Hippocampal formation (tissue), 2 donors: ENCODE results near the gene NEK4.

ENCODE experiments used
- DNase-seq, 2 donors: peaks; one replicate each; lab custom pipeline; 2025; lab: John Stamatoyannopoulos, UW

NEK4 gene

DNA sequence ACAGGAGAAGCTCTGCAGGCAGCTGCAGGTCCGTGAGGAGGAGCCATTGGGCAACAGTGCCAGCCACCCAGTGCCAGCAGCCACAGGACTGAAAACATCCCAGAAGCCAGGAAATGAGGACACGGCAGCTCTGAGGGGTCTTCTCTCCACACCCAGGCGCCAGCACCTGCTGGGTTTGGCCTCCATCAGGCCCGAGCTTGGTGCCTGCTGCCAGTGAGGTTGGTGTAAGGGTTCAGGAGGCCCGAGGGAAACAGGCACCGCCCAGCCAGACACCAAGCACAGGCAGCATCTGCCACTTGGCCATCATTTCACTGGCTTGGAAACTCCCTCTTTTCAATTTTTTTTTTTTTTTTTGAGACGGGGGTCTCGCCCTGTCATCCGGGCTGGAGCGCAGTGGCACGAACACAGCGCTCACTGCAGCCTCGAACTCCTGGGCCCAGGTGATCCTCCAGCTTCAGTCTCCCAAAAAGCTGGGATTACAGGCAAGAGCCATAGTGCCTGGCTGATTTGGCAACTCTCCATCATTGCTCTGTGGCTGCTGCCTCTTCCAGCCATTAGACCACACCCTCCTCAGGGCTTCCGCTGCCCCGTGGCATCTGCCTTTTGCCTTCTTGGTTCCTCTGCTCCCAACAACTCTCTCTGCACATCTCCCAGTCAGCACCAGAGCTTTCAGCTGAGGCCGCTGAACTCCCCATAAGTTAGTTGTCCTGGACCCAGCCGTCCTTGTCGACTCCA is 22.4 kb upstream of the NEK4 start:
- no peak for DNase-seq

DNA sequence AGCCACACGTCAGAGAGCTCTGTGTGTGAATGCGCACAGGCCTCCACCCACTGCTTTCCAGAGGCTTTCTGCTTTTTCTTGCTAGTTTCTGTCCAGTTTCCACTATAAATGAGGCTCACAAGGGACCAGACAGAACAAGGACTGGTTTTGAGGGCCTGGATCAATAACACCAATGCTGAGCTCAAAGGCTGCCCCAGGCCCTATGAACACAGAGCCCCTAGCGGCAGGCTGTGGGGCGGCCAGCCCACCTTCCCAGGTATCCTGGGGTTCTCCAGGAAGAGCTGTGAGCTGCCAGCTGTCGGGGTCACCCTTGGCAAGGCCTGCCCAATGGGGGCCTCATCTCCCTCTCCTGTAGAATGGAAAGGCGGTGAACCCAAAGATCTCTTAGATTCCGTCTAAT is 21.7 kb upstream of the NEK4 start:
- DNase-seq, result no peak

DNA sequence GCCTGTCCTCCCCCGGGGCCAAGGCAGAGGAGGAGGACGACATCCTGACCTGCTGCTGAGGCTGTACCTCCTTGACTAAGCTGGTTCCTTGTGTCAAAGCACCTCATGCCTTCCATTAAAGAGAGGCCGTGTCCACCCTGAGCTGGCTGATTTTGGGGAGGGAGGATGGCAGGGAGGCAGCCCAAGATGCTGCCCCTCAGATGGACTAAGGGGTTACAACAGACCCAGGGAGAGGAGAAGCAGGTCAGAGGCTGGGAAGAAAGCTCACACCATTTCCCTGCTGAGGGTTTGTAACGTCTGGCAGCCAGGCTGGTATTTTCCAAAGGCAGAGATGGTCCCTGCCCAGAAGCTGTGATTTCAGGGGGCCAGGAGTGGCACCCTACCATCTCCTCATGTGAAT is 21.2 kb upstream of the NEK4 start:
- no peak for DNase-seq

DNA sequence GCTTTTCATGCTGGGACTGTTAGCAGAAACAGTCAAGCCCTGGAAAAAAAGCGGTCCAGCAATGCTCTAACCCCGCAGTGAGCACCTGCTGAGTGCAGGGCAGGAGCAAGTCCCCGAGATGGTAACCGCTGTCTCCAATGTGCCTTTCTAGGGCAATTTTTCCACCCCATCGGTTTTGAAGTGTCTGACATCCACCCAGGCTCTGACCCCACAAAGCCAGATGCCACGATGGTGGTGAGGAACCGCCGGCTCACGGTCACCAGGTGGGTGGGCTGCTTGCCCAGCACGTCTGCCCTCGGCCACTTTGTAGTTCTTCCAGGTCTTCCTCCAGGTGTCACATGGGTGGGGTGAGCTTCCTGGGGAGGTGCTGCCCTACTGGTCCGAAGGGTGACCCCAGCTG is 20.6 kb upstream of the NEK4 start:
- no peak for DNase-seq

DNA sequence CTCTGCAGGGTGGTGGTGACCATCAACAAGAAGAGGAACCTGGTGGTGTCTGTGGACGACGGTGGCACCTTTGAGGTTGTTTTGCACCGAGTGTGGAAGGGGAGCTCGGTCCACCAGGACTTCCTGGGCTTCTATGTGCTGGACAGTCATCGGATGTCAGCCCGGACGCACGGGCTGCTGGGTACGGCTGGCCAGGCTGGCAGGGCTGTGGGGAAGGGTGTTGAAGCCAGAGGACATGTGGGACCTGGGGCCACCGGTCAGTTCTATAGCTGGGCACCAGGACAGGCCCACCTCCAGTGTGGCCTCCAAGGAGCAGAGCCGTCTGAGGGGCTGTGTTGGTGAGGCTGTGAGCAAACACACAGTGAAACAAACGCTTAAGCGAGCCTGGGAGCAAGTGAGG is 20.0 kb upstream of the NEK4 start:
- no peak for DNase-seq

DNA sequence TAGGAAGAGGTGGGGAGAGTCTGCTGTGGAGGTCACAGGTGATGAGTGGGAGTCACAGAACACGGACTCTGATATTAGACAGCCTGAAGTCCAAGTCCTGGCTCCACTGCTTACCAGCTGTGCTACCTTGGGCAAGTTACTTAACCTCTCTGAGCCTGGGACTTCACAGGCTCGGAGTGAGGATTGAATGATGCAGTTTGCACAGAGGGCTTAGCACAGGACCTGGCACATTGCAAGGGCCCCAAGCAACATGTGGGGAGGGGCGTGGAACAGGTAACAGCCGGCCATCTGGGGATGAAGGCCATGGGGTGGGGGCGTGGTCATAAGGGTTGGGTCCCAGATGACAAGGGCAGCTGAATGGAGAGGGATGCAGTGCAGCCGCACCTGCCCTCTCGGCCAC is 19.6 kb upstream of the NEK4 start:
- no peak for DNase-seq

DNA sequence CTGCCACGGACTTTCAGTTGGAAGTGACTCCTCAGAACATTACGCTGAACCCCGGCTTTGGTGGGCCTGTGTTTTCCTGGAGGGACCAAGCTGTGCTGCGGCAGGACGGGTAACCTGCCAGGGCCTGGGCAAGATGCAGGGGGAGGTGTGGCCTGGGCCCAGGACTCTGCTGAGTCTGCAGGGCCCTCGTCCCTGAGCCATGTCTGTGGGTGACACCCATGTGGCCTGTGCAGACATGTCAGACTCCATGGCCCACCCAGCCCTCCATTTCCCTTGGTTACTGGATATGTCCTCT is 19.0 kb upstream of the NEK4 start:
- DNase-seq, result no peak

DNA sequence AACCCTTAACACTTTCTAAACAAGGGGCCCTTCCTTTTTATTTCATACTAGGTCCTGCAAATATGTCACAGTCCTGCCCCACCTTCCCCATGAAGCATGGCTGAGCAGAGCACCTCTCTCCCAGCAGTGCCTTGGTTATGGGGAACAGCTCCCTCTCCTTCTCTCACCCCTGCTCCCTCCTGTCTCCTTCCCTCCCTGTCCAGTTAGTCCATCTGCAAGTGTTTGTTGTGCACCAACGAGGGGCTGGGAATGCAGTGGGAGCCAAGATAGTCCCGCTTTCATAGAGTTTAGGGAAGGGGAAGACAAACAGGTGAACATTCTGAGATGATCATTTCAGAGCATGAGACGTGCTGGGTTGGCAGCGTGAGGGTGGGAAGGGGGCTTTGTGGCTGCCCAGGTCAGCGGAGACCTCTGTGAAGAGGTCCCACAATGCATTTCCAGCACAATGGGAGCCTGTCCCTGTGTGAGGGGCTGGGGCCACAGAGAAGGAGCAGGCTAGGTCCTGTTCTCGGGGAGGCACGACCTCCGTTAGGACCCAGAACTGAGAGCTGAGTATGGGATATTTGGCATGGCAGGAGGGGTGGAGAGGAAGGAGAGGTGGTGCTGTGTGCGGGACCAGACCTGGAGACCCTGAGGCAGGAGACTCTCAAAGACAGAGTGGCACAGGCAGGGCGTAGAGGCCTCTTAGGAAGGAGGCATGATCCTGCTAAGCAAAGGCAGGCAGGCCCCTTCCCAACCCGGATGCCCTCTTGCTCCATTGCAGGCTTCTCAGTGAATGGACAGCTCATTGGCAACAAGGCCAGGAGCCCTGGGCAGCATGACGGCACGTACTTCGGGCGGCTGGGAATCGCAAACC is 18.4 kb upstream of the NEK4 start:
- DNase-seq, result no peak

DNA sequence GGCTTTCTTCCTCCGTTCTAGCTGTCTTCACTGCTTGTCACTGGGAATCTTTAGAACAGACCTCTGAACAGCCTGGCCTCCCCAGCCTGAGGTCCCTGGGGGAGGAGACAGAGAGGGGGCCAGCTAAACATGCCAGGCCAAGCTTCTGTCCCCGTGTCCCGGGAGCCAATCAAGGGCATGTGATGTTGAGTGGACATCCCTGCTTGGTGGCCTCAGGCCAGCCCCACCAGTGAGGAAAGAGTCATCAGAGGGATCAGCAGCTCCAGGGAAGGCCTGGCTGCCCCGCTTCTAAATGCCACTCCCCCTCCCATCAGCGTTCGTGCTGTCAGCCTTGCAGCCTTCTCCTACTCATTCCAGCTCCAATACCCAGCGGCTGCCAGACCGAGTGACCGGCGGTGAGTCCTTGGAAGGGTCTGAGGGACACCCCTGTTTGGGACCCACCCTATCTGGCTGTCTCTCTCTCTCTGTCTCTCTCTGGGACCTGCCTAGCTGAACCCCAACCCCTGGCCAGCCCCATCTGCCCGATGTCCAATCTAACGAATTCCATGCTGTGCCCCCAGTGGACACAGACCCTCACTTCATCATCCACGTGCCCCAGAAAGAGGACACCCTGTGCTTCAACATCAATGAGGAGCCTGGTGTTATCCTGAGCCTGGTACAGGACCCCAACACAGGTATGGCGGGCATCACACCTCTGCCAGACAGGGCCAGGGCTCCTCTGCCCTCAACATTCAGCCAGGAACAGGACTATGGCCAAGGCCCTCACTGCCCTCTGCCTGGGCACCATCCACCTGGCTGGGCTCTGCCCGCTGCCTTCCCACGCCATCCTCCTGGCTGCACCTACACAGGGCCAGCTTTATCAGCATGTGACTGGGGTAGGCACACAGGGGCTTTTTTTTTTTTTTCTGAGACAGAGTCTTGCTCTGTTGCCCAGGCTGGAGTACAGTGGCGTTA is 17.2 kb upstream of the NEK4 start:
- no peak for DNase-seq

DNA sequence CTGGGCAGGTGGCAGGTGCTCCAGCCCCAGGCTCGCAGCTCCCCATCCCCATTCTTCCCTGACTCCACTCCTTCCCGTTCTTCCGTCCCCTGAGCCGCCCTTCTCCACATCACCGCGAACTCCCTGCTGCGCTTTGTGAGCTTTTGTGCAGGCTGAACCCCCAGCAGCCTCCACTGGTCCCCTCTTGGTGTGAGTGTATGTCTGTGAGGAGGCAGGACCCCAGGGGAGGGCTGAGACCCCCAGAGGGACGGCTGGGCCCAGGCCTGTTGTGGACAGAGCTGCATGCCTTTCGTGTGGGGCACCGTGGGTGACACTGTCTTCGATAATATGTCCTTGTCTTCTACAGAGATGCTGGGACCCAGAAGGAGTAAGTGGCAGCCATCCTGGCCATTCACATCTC is 16.5 kb upstream of the NEK4 start:
- no peak for DNase-seq

DNA sequence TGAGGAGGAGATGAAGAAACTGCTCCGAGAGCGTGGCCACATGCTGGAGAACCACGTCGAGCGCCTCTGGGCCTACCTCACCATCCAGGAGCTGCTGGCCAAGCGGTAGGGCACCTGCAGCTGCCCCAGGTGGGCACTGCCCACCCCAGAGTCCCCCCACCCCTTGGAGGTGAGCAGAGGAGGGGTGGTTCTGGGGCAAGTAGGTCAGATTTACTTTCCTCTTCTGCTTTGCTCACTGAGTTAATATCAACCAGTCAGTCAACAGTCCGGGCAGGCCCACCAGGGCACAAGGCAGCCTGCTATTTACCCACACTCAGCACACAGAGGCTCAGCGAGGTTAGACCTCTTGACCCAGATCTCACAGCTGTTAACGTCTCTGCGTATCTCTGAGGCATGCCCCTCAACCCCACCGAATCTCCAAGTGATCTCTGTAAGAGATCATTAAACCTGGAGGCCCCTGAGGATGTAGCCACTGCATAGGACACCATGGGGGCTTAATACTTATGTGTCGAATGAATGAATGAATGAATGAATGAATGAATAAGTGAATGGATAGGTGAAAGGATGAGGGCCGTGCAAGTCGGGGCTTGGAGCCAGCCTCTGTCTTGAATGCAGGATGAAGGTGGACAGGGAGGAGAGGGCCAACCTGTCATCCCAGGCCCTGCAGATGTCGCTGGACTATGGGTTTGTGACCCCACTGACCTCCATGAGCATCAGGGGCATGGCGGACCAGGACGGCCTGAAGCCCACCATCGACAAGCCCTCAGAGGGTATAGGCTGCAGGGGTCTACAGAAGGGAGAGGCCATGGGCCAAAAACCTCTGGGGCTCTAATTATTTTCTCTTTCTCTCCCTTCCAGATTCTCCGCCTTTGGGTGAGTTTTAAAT is 15.8 kb upstream of the NEK4 start:
- no peak for DNase-seq

DNA sequence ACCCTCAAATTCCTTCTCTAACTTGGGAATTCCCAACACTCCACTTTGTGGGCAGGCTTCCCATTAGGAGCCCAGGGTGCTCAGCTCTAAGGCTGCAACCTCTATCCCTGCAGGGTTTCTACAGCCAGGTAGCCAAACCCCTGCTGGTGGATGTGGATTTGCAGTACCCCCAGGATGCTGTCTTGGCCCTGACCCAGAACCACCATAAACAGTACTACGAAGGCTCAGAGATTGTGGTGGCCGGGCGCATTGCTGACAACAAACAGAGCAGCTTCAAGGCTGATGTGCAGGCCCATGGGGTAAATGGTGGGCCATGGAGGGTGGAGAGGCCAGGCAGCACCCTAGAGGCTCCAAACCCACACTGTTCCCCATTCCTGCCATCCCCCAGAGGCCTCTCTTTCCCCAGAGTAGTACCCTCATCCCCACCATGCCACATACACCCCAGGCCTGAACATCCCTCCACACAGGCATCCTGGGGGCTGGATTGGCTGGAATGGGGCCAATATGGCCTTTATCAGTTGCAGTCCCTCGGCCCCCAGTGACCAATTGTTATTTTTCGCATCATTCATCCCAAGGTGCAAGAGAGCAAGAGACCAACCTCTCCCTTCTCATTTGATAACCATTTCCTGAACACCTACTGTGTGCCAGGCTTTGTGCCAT is 14.3 kb upstream of the NEK4 start:
- no peak for DNase-seq

DNA sequence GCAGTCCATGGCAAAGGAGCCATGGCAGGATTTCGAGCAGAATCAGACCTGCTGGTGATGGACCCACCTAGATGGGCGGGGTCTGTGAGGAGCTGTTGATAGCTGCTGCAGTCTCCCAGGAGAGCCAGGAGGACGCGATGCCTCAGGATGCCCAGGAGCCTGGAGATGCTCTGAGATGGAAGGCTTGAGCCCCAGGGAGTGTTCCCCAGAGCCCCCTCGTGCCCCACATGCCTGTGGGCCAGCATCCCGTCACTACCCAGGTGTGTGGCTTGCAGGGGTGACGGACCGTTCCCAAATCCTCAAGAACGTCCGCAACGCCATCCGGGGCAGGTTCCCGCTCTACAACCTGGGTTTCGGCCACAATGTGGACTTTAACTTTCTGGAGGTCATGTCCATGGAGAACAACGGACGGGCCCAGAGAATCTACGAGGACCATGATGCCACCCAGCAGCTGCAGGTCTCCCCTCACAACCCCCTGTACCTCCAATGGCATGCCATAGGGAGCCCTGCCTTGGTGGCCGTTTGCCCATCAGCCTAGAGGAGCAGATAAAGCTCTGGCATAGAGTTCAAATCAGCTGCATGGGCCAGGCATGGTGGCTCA is 13.4 kb upstream of the NEK4 start:
- DNase-seq, result no peak

DNA sequence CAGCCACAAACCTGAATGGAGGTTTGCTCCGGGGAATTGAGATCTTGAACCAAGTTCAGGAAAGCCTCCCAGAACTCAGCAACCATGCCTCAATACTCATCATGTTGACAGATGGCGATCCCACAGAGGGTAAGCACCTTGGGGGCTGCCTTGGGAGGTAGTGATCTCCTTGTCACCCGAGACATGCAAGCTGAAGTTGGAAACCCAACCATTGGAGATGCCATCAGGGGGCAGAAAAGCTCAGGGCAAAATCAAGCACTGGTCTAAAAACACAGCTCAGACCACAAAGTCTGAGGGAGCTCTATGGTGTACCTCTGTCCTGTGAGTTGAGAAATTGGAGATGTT is 12.4 kb upstream of the NEK4 start:
- no peak for DNase-seq

DNA sequence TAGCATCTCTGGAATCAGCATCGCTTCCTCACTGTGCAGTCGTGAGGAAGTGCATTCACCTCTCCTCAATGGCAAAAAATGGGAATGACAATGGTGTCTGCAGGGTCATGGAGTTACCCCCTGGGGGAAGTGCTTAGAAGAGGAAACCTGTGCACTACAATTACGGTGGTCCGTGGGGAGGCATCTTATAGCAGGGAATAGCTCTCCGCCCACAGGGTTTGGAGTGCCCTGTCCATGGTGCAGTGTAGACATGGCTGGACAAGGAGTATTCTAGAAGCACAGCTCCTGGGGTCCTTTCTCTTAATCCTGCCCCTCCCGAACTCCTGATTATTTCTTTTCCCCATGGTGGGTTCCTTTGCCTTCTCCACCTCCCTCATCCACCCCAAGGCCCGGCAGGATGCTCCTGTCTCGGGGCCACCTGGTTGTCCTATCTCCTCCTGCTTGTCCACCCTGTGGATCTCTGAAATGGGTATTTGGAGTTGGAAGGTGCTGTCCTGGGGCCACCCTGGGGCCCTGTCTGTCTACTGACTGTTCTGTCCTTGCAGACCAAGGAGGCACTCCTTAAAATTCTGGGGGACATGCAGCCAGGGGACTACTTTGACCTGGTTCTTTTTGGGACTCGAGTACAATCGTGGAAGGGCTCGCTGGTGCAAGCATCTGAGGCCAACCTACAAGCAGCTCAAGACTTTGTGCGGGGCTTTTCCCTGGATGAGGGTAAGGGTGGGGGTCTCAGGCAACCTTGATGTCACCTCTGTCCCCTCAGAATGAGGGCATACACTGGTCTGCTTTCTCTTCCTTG is 11.9 kb upstream of the NEK4 start:
- no peak for DNase-seq

DNA sequence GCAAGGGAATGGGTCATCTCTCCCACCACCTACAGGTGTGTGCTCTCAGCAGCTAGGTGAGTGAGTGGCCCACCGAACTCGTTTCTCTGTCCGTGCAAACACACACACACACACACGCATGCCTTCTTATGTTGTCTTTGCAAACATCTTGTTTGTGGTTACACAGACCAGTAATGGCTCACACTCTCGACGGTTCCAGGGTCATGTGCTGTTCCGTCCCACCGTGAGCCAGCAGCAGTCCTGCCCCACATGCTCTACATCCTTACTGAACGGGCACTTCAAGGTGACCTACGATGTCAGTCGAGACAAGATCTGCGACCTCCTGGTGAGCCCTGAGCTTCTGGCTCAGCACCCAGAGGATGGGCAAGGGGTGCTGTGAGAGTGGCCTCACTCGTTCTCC is 11.0 kb upstream of the NEK4 start:
- DNase-seq, result no peak

DNA sequence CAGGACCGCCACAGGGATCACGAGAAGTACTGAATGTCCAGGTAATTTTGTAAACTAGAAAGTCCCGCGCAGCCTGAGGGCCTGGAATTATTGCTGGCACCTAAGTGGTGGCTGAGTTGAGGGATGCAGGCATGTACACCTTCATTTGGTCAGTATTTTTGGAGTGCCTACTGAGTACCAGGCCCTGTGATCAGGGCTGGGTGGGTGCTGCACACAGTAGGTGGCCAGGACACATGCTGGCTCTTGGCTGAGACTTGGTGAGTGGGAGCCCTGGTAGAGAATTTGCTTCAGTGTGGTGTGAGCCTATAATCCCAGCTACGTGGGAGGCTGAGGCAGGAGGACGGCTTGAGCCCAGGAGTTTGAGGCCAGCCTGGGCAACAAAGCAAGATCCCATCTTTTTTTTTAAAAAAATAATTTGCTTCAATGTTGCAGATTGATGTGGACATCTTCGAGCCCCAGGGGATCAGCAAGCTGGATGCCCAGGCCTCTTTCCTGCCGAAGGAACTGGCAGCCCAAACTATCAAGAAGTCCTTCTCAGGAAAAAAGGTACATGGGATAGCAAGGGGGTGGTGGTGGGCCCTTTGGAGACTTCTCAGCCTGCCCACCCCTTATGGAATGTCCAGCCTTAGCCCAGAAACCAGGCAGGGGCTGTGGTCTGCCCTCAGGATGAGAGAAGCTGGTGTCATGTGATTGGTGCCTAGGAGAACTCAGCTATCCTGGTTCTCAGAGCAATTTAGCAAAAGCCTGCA is 9.3 kb upstream of the NEK4 start:
- no peak for DNase-seq

DNA sequence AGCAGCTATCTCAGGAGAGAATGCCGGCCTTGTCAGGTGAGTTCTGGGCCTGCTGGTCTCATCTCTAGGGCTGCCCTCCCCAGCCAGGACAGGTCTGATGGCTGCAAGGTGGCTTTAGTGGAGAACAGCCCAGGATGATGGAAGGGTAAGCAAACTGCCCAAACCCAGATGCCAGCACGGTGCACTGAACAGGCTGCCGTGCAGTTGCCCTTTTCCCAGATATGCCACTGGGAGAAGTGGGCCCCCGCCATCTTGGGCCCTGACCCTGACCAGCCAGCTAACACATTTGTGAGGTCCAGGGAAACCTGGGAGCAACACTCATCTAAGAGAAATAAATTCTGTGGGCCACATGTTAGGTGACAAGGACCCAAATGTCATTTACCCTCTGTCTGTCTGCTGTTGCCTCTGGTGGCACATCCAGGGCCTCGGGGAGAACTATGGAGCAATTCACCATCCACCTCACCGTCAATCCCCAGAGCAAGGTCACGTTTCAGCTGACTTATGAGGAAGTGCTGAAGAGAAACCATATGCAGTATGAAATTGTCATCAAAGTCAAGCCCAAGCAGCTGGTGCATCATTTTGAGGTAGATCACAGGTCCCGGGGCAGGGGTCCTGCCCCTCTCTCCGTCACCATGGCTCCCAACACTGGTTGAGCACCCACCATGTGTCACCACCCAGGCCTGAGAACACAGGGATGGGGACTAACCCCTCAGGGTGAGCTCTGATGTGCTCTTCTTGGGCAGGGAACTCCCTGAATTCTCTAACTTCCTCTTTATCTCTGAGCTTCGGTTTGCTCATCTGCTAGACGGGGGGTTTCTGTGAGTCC is 8.5 kb upstream of the NEK4 start:
- DNase-seq, result no peak
